ENCODE results near the gene UBE2N.

The UBE2N gene

DNA sequence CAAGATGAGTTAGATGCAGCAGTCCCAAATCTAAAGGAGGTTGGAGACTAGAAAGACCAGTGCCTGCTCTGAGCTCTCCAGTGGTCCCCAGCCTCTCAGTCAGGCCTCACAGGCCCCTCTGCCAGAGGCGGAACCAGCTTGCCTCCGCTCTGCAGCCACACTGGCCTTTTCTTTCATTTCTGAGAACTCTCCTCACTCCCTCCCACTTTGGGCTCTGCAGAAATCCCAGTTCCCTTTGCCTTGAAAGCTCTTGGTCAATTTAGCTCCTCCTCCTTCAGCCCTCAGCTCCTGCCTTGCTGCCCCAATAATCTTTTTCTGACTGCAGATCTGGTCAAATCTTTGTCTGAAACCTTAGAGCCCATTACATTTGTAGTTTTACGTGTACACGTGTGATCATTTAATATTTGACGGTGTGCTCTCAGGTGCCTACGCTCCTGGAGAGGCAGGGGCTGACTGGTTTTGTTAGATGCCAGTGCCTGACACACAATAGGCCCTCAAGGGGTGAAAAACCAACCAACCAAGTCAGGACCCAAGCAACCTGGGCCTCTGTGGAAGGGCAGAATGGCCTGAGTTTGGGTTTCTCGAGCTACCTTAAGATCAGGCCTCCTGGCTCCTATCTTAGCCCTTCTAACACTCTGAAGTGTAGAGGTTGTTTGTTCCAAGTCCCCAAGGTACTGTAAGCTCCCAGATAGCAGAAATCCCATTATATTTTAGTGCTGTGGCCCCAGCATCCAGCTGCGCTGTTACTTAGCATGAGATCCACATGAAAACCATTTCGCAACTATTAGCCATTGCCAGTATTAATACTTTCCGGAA, 65.1 kb downstream of the UBE2N start:
- DNase-seq (ENCODE audit: low read depth), result peak; percentile 56
- peak overlapping the region; percentile 76 for H3K4me3 ChIP-seq (ENCODE audit: low read length)
- TF ChIP-seq, protein P1, sequence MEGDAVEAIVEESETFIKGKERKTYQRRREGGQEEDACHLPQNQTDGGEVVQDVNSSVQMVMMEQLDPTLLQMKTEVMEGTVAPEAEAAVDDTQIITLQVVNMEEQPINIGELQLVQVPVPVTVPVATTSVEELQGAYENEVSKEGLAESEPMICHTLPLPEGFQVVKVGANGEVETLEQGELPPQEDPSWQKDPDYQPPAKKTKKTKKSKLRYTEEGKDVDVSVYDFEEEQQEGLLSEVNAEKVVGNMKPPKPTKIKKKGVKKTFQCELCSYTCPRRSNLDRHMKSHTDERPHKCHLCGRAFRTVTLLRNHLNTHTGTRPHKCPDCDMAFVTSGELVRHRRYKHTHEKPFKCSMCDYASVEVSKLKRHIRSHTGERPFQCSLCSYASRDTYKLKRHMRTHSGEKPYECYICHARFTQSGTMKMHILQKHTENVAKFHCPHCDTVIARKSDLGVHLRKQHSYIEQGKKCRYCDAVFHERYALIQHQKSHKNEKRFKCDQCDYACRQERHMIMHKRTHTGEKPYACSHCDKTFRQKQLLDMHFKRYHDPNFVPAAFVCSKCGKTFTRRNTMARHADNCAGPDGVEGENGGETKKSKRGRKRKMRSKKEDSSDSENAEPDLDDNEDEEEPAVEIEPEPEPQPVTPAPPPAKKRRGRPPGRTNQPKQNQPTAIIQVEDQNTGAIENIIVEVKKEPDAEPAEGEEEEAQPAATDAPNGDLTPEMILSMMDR (conservative IDR thresholded peaks at IDR 0.05; ENCODE audit: low read length), result no peak

DNA sequence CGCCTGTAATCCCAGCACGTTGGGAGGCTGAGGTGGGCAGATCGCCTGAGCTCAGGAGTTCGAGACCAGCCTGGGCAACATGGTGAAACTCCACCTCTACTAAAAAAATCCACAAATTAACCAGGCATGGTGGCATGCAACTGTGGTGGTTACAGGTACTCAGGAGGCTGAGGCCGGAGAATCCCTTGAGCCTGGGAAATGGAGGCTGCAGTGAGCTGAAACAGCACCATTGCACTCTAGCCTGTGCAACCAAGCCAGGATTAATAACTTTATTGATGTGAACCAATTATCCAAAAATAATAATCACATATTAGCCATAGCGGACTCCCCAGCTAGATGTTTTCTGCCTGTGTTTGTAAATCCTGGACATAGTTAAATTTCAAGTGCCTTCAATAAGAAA, 65.8 kb downstream of the UBE2N start:
- no peak for DNase-seq (ENCODE audit: low read depth)
- no peak overlapping the region; the same call in 1 of the 2 replicates for H3K4me3 ChIP-seq (ENCODE audit: low read length)
- TF ChIP-seq, protein P1 (conservative IDR thresholded peaks at IDR 0.05; ENCODE audit: low read length), result no peak

DNA sequence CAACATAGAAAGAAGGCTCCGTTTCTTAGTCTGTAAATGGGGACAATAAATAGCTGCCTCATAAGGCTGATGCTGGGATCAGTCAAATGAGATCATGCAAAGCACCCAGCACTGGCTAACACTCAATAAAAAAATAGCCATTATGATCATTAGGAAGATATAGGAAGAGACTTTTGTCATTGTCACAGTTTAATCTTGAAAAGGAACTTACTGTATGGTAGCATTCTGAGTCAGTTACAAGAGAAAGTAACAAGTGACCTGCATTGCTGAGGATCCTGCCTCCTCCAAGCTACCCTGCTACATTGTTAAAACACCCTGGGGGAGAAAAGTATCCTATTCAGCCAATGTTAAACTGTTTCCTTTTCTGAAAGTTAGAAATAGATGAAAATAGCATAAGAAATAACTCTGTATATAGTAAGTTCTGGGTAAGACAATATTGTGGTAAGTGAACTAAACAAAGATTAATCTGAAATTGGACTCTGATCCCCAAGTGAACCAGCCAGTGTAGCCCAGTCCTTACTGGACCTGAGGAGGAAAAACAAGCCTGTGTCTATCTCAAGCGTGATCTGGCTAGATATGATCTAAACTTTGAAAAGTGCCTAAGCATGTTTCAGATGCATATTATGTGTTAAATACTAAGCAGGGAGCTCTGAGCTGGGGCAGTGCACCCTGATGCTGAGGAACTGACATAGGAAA, 67.6 kb downstream of the UBE2N start:
- no peak for DNase-seq (ENCODE audit: low read depth)
- TF ChIP-seq, protein P1 (conservative IDR thresholded peaks at IDR 0.05; ENCODE audit: low read length), result no peak
- no peak overlapping the region for H3K4me3 ChIP-seq (ENCODE audit: low read length)

DNA sequence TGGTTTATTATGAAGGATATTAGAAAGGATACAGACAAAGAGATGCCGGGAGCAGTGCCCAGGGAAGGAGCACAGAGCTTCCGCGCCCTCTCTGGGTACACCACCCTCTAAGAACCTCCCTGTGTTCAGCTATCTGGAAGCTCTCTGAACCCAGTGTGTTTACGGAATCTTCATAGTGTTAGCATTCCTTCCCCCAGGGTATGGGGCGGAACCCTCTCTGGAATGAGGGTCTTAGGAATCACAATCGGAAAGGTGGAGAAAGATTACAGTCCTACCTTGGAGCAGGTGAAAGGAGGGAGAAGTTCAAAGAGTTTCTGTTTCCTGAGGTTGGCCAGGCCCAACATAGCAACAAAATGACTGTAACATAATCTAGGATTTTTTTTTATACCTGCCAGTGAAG, 70.8 kb downstream of the UBE2N start:
- no peak overlapping the region for H3K4me3 ChIP-seq (ENCODE audit: low read length)
- no peak for DNase-seq (ENCODE audit: low read depth)
- TF ChIP-seq, protein P1 (conservative IDR thresholded peaks at IDR 0.05; ENCODE audit: low read length), result no peak

DNA sequence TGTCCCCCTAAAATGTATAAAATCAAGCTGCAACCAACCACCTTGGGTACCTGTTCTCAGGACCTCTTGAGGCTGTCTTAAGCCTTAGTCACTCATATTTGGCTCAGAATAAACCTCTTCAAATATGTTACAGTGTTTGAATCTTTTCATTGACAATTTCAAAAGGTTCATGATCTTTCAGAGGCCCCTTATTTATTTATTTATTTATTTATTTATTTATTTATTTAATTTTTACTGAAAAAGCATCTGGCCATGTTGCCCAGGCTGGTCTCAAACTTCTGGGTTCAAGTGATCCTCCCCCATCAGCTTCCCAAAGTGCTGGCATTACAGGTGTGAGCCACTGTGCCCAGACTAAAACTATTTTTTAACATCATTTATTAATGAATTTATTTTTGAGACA, 72.2 kb downstream of the UBE2N start:
- TF ChIP-seq, protein P1 (conservative IDR thresholded peaks at IDR 0.05; ENCODE audit: low read length), result no peak
- no peak for DNase-seq (ENCODE audit: low read depth)
- H3K4me3 ChIP-seq (ENCODE audit: low read length), result no peak overlapping the region

DNA sequence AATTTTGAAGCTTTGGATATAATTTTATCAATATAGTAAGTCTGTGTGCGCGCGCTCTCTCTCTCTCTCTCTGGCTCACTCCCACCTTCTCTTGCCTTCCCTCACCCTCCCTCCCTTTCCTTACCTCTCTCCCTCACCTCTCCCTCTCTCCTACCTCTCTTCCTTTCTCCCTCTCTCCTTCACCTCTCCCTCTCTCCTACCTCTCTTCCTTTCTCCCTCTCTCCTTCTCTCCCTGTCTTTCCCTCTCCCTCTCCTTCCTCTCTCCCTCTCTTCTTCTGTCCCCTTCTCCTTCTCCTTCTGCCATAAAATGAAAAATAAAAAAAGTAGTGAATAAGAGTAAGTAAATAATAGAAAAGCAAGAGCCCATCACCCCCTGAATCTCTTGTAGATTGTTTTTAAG, 73.0 kb downstream of the UBE2N start:
- TF ChIP-seq, protein P1 (conservative IDR thresholded peaks at IDR 0.05; ENCODE audit: low read length), result no peak
- H3K4me3 ChIP-seq (ENCODE audit: low read length), result no peak overlapping the region
- DNase-seq (ENCODE audit: low read depth), result no peak

DNA sequence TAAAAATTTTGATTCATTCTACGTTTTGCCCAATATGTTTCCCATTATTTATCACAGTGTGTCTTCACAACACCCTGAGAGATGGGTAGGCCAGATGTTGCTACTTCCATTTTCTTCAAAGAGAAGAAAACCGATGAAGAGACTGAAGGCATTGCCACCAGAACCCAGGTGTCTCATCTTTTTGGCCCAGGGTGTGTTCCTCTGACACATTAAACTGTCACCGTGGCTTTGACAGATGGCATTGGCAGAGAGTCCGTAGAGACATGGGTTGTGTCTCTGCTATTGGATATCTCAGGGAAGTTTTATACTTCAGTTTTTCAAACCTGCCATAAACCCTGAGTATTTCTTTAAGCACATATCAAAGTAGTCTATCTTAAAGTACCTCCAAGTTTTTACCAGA, 75.3 kb downstream of the UBE2N start:
- no peak overlapping the region for H3K4me3 ChIP-seq (ENCODE audit: low read length)
- TF ChIP-seq, protein P1 (conservative IDR thresholded peaks at IDR 0.05; ENCODE audit: low read length), result no peak
- DNase-seq (ENCODE audit: low read depth), result no peak
